HUDEP-2 (cell line): ENCODE results near the gene ENTPD8.

Experiments
- DNase-seq, 76 experiments: peaks; one replicate each; lab custom pipeline; 2025; ENCODE audit not compliant: unreplicated experiment in 76 of 76; lab: John Stamatoyannopoulos, UW

The ENTPD8 gene

GRCh38 chr9:137433349-137433915 is 7.7 kb downstream of the ENTPD8 start:
- no peak for DNase-seq

- DNase-seq: no peak
Measured at GRCh38 chr9:137432687-137433348, 8.3 kb downstream of the ENTPD8 start.

GRCh38 chr9:137431416-137431931 is 9.7 kb downstream of the ENTPD8 start:
- DNase-seq: no peak

GRCh38 chr9:137430723-137431415 is 10.3 kb downstream of the ENTPD8 start:
- DNase-seq: no peak

GRCh38 chr9:137429974-137430722 is 11.0 kb downstream of the ENTPD8 start:
- DNase-seq: no peak

- no peak for DNase-seq
Measured at GRCh38 chr9:137429546-137429890, 11.6 kb downstream of the ENTPD8 start.

- DNase-seq: no peak
Measured at GRCh38 chr9:137428841-137429545, 12.2 kb downstream of the ENTPD8 start.

GRCh38 chr9:137428311-137428630 is 12.9 kb downstream of the ENTPD8 start:
- no peak for DNase-seq

- no peak for DNase-seq
Measured at GRCh38 chr9:137427454-137428310, 13.5 kb downstream of the ENTPD8 start.

- no peak for DNase-seq
Measured at GRCh38 chr9:137426018-137426681, 15.0 kb downstream of the ENTPD8 start.

GRCh38 chr9:137423514-137424291 is 17.5 kb downstream of the ENTPD8 start:
- DNase-seq: no peak

GRCh38 chr9:137422604-137423513 is 18.3 kb downstream of the ENTPD8 start, which contains the start of the genes EXD3 and NOXA1:
TSS of gene EXD3 (minus strand) at chr9:137423162. CDS start at chr9:137395357, 27,805 bp downstream.
TSS of gene NOXA1 (plus strand) at chr9:137423393. CDS start at chr9:137423530, 137 bp downstream.
- DNase-seq: peak in 73 of 76 experiments; percentile 36 to 96 (median 89)

- peak in 1 of 76 experiments; percentile 71 for DNase-seq
Measured at GRCh38 chr9:137421838-137422603, 19.1 kb downstream of the ENTPD8 start.

- DNase-seq: no peak
Measured at GRCh38 chr9:137417161-137418021, 23.8 kb downstream of the ENTPD8 start.

GRCh38 chr9:137416563-137417151 is 24.5 kb downstream of the ENTPD8 start:
- no peak for DNase-seq
